ENCODE measurements around the gene GNG7.

The GNG7 gene

GRCh38 chr19:2536461-2536860 is 166.0 kb downstream of the GNG7 start:
- no peak for TF ChIP-seq CTCF (IDR thresholded peaks at IDR 0.05)
- H3K79me2 ChIP-seq, result no peaks in the 10 kb centered on the region
- no peak overlapping the region for H3K27ac ChIP-seq
- no peak overlapping the region for H2AFZ ChIP-seq
- no peaks in the 10 kb centered on the region for H3K9me3 ChIP-seq (ENCODE audit: control insufficient read depth, low read length)
- H3K4me3 ChIP-seq (ENCODE audit: low read depth, low read length), result no peak overlapping the region
- H3K4me1 ChIP-seq, result peaks cover 9% of the 10 kb centered on the region
- no peak overlapping the region for H3K9ac ChIP-seq
- no peak overlapping the region for H3K4me2 ChIP-seq (ENCODE audit: low read length)
- H3K27me3 ChIP-seq (ENCODE audit: control insufficient read depth, insufficient read depth, low read length), result no peaks in the 10 kb centered on the region
- no peaks in the 10 kb centered on the region for H3K36me3 ChIP-seq (ENCODE audit: control insufficient read depth, insufficient read depth, low read length)

- no peaks in the 10 kb centered on the region for H3K4me1 ChIP-seq
- no peak overlapping the region for H3K27ac ChIP-seq
- no peaks in the 10 kb centered on the region for H3K9me3 ChIP-seq (ENCODE audit: control insufficient read depth, low read length)
- no peak overlapping the region for H3K9ac ChIP-seq
- no peaks in the 10 kb centered on the region for H3K36me3 ChIP-seq (ENCODE audit: control insufficient read depth, insufficient read depth, low read length)
- TF ChIP-seq CTCF (IDR thresholded peaks at IDR 0.05), result no peak
- no peak overlapping the region for H2AFZ ChIP-seq
- no peak overlapping the region for H3K4me2 ChIP-seq (ENCODE audit: low read length)
- no peaks in the 10 kb centered on the region for H3K27me3 ChIP-seq (ENCODE audit: control insufficient read depth, insufficient read depth, low read length)
- no peaks in the 10 kb centered on the region for H3K79me2 ChIP-seq
- H3K4me3 ChIP-seq (ENCODE audit: low read depth, low read length), result no peak overlapping the region
These were observed 168.0 kb downstream of the GNG7 start for GRCh38 chr19:2534423-2535013.

- no peak overlapping the region for H3K27ac ChIP-seq
- no peak overlapping the region for H3K4me3 ChIP-seq (ENCODE audit: low read depth, low read length)
- H3K4me1 ChIP-seq, result no peaks in the 10 kb centered on the region
- H2AFZ ChIP-seq, result no peak overlapping the region
- no peaks in the 10 kb centered on the region for H3K36me3 ChIP-seq (ENCODE audit: control insufficient read depth, insufficient read depth, low read length)
- no peak for TF ChIP-seq CTCF (IDR thresholded peaks at IDR 0.05)
- no peaks in the 10 kb centered on the region for H3K27me3 ChIP-seq (ENCODE audit: control insufficient read depth, insufficient read depth, low read length)
- H3K9ac ChIP-seq, result no peak overlapping the region
- H3K79me2 ChIP-seq, result no peaks in the 10 kb centered on the region
- no peak overlapping the region for H3K4me2 ChIP-seq (ENCODE audit: low read length)
- no peaks in the 10 kb centered on the region for H3K9me3 ChIP-seq (ENCODE audit: control insufficient read depth, low read length)
These were observed 168.6 kb downstream of the GNG7 start for GRCh38 chr19:2533686-2534422.

GRCh38 chr19:2533072-2533425 is 169.4 kb downstream of the GNG7 start:
- no peaks in the 10 kb centered on the region for H3K36me3 ChIP-seq (ENCODE audit: control insufficient read depth, insufficient read depth, low read length)
- H2AFZ ChIP-seq, result no peak overlapping the region
- no peak overlapping the region for H3K4me2 ChIP-seq (ENCODE audit: low read length)
- H3K4me3 ChIP-seq (ENCODE audit: low read depth, low read length), result no peak overlapping the region
- H3K9me3 ChIP-seq (ENCODE audit: control insufficient read depth, low read length), result no peaks in the 10 kb centered on the region
- no peaks in the 10 kb centered on the region for H3K27me3 ChIP-seq (ENCODE audit: control insufficient read depth, insufficient read depth, low read length)
- no peaks in the 10 kb centered on the region for H3K4me1 ChIP-seq
- no peak overlapping the region for H3K9ac ChIP-seq
- H3K27ac ChIP-seq, result no peak overlapping the region
- H3K79me2 ChIP-seq, result no peaks in the 10 kb centered on the region
- TF ChIP-seq CTCF (IDR thresholded peaks at IDR 0.05), result no peak

Measured in parathyroid adenoma (tissue), 2 donors.